GM12872 (cell line): ENCODE data around the gene ZNF609.

Source experiments
- CTCF ChIP-seq: IDR thresholded peaks from 3 replicates; pipeline ENCODE4 v1.5.1; 2011; ENCODE audit warnings: low read depth, mild to moderate bottlenecking, low read length, moderate library complexity; ENCODE audit not compliant: insufficient read depth

Gene ZNF609

GRCh38 chr15:64703632-64703959, 243.2 kb downstream of the ZNF609 start:
- no peak for TF ChIP-seq CTCF

- no peak for TF ChIP-seq CTCF
Observed at GRCh38 chr15:64705006-64705405, 244.6 kb downstream of the ZNF609 start.

- no peak for TF ChIP-seq CTCF
Observed at GRCh38 chr15:64706011-64706911, 245.9 kb downstream of the ZNF609 start.

- TF ChIP-seq CTCF, result no peak
Observed at GRCh38 chr15:64710676-64711428, 250.5 kb downstream of the ZNF609 start.

GRCh38 chr15:64712353-64712752, 252.0 kb downstream of the ZNF609 start:
- TF ChIP-seq CTCF, result no peak

- no peak for TF ChIP-seq CTCF
Observed at GRCh38 chr15:64713592-64713991, 253.2 kb downstream of the ZNF609 start.

GRCh38 chr15:64716452-64716851, 256.1 kb downstream of the ZNF609 start:
- no peak for TF ChIP-seq CTCF
